Neuronal stem cell (in vitro differentiated cells): ENCODE measurements around the gene GMNN.

Experiments
- DNase-seq: peaks from one replicate; pipeline ENCODE4 v3.0.0-alpha.2; 2013; ENCODE audit warnings: low spot score
- H2AFZ ChIP-seq: one replicate; pipeline ENCODE4 v1.6.1; 2013; ENCODE audit warnings: mild to moderate bottlenecking, low read length, inconsistent platforms
- H2AK5ac ChIP-seq: 2 replicates; pipeline ENCODE4 v1.6.1; 2013; ENCODE audit warnings: low read depth, mild to moderate bottlenecking, inconsistent platforms, low read length, moderate library complexity, mixed read lengths
- H2BK120ac ChIP-seq: 2 replicates; pipeline ENCODE4 v1.6.1; 2013; ENCODE audit warnings: low read depth, mild to moderate bottlenecking, inconsistent platforms, low read length, moderate library complexity, mixed read lengths
- H2BK12ac ChIP-seq: one replicate; pipeline ENCODE4 v1.6.1; 2013; ENCODE audit warnings: low read length, inconsistent platforms
- H2BK15ac ChIP-seq: 2 replicates; pipeline ENCODE4 v1.6.1; 2013; ENCODE audit warnings: mild to moderate bottlenecking, low read length, inconsistent platforms, mixed read lengths
- H2BK5ac ChIP-seq: one replicate; pipeline ENCODE4 v1.6.1; 2013; ENCODE audit warnings: inconsistent platforms, mild to moderate bottlenecking, low read length, moderate library complexity
- H3K14ac ChIP-seq: one replicate; pipeline ENCODE4 v1.6.1; 2013; ENCODE audit warnings: low read length, inconsistent platforms
- H3K18ac ChIP-seq: 2 replicates; pipeline ENCODE4 v1.6.1; 2013; ENCODE audit warnings: low read length, inconsistent platforms
- H3K23ac ChIP-seq: 2 replicates; pipeline ENCODE4 v1.6.1; 2013; ENCODE audit warnings: low read depth, mild to moderate bottlenecking, mixed read lengths, low read length, inconsistent platforms; ENCODE audit not compliant: poor library complexity
- H3K27ac ChIP-seq: replicated peaks from 3 replicates; pipeline ENCODE4 v1.5.1; 2013; ENCODE audit warnings: low read length, inconsistent platforms
- H3K27me3 ChIP-seq, 3 experiments: 2 replicates each; pipeline ENCODE4 v1.6.1; 2013; ENCODE audit warnings: low read length in 3 of 3, mild to moderate bottlenecking in 2 of 3, inconsistent platforms in 1 of 3, low read depth in 1 of 3, mixed read lengths in 1 of 3, moderate library complexity in 1 of 3; ENCODE audit not compliant: control insufficient read depth in 3 of 3, insufficient read depth in 3 of 3
- H3K36me3 ChIP-seq, 2 donors: replicated peaks in 1 of 2; 2 replicates each; pipeline ENCODE4 v1.6.1; 2013; ENCODE audit warnings: low read length in 2 of 2; ENCODE audit not compliant: control insufficient read depth in 2 of 2, insufficient read depth in 2 of 2
- H3K4ac ChIP-seq: 2 replicates; pipeline ENCODE4 v1.6.1; 2013; ENCODE audit warnings: inconsistent platforms, mild to moderate bottlenecking, low read length, moderate library complexity
- H3K4me1 ChIP-seq, 2 donors: 1 replicate in 1 of 2; 2 replicates in 1 of 2; pipeline ENCODE4 v1.6.1; 2013; ENCODE audit warnings: low read length in 2 of 2, low read depth in 1 of 2; ENCODE audit not compliant: control insufficient read depth in 2 of 2, insufficient read depth in 1 of 2
- H3K4me2 ChIP-seq: one replicate; pipeline ENCODE4 v1.6.1; 2013; ENCODE audit warnings: mild to moderate bottlenecking, low read length, inconsistent platforms; ENCODE audit not compliant: insufficient read depth, poor library complexity, severe bottlenecking
- H3K4me3 ChIP-seq, 2 donors: 2 replicates each; pipeline ENCODE4 v1.5.1; 2013; ENCODE audit warnings: low read length in 2 of 2, mild to moderate bottlenecking in 2 of 2, inconsistent platforms in 1 of 2, moderate library complexity in 1 of 2
- H3K79me1 ChIP-seq: one replicate; pipeline ENCODE4 v1.6.1; 2013; ENCODE audit warnings: low read depth, mild to moderate bottlenecking, inconsistent platforms, low read length, moderate library complexity
- H3K9ac ChIP-seq: one replicate; pipeline ENCODE4 v1.6.1; 2013; ENCODE audit warnings: mild to moderate bottlenecking, low read depth, low read length, inconsistent platforms; ENCODE audit not compliant: poor library complexity
- H3K9me3 ChIP-seq, 2 donors: replicated peaks in 1 of 2; 2 replicates each; pipeline versions ENCODE3 to v1.6.1; 2013; ENCODE audit warnings: low read length in 2 of 2, mild to moderate bottlenecking in 2 of 2, inconsistent platforms in 1 of 2, low read depth in 1 of 2, mixed read lengths in 1 of 2, moderate library complexity in 1 of 2; ENCODE audit not compliant: control insufficient read depth in 2 of 2, insufficient read depth in 1 of 2
- H4K8ac ChIP-seq: one replicate; pipeline ENCODE4 v1.6.1; 2013; ENCODE audit warnings: low read depth, mild to moderate bottlenecking, inconsistent platforms, low read length, moderate library complexity
- H4K91ac ChIP-seq: one replicate; pipeline ENCODE4 v1.6.1; 2013; ENCODE audit warnings: low read length, low read depth, mild to moderate bottlenecking, inconsistent platforms; ENCODE audit not compliant: poor library complexity
- WGBS, 2 donors: extraction: QIAGEN DNeasy Blood & Tissue Kit; methylation state at CpG; one replicate each; pipeline ENCODE4 v1.1.7; 2013; ENCODE audit warnings: missing lambda C conversion rate in 2 of 2, mixed read lengths in 1 of 2; ENCODE audit not compliant: insufficient read length in 2 of 2, insufficient replicate concordance in 1 of 2; ENCODE audit errors: extremely low coverage in 2 of 2; 5-methylcytosine and 5-hydroxymethylcytosine counted together

The GMNN gene

DNA sequence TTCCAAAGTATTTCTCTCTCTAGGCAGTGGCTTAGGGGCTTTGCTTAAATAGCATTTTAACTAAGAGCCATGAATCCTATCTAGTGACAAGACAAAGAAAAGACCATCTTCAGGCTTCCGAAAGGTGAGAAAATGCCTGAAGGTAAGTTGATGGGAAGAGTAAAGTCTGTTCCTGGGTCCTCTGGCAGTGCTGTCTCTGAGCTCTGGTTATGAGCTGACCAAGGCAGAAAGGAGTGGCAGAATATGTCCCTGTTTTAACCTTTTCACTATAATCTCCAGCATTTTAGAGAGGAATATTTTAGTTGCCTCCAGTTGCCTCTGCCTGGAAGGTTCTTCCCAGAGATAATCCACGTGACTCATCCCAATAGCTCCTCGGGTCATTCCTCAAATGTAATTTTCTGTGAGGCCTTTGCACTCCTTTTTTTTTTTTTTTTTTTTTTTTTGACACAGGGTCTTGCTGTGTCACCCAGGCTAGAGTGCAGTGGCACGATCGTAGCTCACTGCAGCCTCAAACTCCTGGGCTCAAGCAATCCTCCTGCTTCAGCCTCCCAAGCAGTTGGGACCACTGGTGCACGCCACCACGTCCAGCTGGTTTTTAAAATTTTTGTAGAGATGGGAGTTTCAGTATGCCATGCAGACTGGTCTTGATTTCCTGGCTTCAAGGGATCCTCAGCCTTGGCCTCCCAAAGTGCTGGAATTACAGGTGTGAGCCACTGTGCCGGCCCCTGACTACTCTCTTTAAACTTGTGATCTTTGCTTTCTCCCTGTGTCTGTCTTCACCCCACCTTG lies 27.7 kb downstream of the GMNN start:
- Histone ChIP-seq H2AFZ (no peak overlapping the region), H3K4me1 (peaks cover 0 to 11% of the 10 kb centered on the region in 2 donors), H3K18ac (no peak overlapping the region), H3K79me1 (no peaks in the 10 kb centered on the region), H4K8ac (no peak overlapping the region), H3K9ac (no peak overlapping the region), H3K14ac (no peak overlapping the region), H3K4ac (no peak overlapping the region), H2BK15ac (no peak overlapping the region), H2BK120ac (no peak overlapping the region), H3K23ac (no peak overlapping the region), H2BK12ac (no peak overlapping the region), H4K91ac (no peak overlapping the region), H3K27me3 (no peaks in the 10 kb centered on the region), H3K4me3 (no peak overlapping the region), H2AK5ac (no peak overlapping the region), H3K36me3 (peaks cover 0 to 9% of the 10 kb centered on the region in 2 donors), H2BK5ac (no peak overlapping the region), H3K9me3 (no peaks in the 10 kb centered on the region), H3K4me2 (no peak overlapping the region), H3K27ac (no peak overlapping the region)
- WGBS, 2 donors, result no CpG with 5 or more reads among the region's 8 CpGs
- no peak for DNase-seq

DNA sequence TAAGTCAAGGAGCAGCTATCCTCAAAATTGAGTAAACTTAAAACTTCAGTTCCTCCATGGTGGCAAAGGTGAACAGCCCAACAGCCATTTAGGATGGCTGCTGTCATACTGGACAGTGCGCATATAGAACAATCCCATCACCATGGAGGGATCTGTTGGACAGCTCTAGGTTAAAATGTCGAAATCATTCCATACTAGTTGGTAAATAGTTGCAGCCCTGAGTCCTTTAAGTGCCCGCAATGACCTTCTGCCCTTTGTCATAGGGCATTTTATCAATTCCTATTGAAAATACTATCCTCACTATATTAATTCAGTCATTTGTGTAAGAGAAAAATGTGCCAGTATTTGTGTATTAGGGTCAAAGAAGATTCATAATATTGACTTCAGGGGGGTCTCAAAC lies 32.8 kb downstream of the GMNN start:
- Histone ChIP-seq H3K9me3 (no peaks in the 10 kb centered on the region), H2BK15ac (no peak overlapping the region), H2BK12ac (no peak overlapping the region), H3K4me3 (no peak overlapping the region), H3K27me3 (no peaks in the 10 kb centered on the region), H3K79me1 (no peaks in the 10 kb centered on the region), H3K27ac (no peak overlapping the region), H4K8ac (no peak overlapping the region), H3K14ac (no peak overlapping the region), H4K91ac (no peak overlapping the region), H3K4me2 (no peak overlapping the region), H3K4me1 (no peaks in the 10 kb centered on the region), H2AFZ (no peak overlapping the region), H2BK5ac (no peak overlapping the region), H2AK5ac (no peak overlapping the region), H2BK120ac (no peak overlapping the region), H3K23ac (no peak overlapping the region), H3K18ac (no peak overlapping the region), H3K36me3 (peaks cover 0 to 27% of the 10 kb centered on the region in 2 donors), H3K4ac (no peak overlapping the region), H3K9ac (no peak overlapping the region)
- WGBS, 2 donors, result no CpG with 5 or more reads among the region's 3 CpGs
- no peak for DNase-seq

DNA sequence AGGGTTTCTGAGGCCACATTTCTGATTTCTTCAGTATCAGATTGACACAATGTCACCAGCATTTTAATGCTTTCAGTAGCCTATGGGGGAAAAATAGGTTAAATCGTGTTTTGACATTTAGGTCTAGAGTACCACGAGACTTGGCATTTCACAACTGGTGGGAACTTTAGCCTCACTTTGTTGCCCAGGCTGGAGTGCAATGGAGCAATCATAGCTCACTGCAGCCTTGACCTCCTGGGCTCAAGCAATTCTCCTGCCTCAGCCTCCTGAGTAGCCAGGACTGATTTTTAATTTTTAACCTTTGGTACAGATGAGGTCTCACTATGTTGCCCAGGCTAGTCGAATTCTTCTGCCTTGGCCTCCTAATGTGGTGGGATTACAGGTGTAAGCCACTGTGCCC lies 35.0 kb downstream of the GMNN start:
- no peak overlapping the region for H3K9ac ChIP-seq
- no peak overlapping the region for H3K4me3 ChIP-seq
- H3K27me3 ChIP-seq, result no peaks in the 10 kb centered on the region
- no peak overlapping the region for H3K23ac ChIP-seq
- H3K18ac ChIP-seq, result no peak overlapping the region
- H3K4me1 ChIP-seq, result no peaks in the 10 kb centered on the region
- no peak overlapping the region for H4K8ac ChIP-seq
- H2BK15ac ChIP-seq, result no peak overlapping the region
- H2AK5ac ChIP-seq, result no peak overlapping the region
- no peak overlapping the region for H3K4ac ChIP-seq
- DNase-seq, result no peak
- H4K91ac ChIP-seq, result no peak overlapping the region
- no peak overlapping the region for H2BK120ac ChIP-seq
- H3K9me3 ChIP-seq, result no peaks in the 10 kb centered on the region
- peaks cover 0 to 27% of the 10 kb centered on the region in 2 donors for H3K36me3 ChIP-seq
- no peak overlapping the region for H3K27ac ChIP-seq
- no peak overlapping the region for H3K14ac ChIP-seq
- WGBS, 2 donors, result no CpG with 5 or more reads among the region's 3 CpGs
- H3K79me1 ChIP-seq, result no peaks in the 10 kb centered on the region
- H2BK12ac ChIP-seq, result no peak overlapping the region
- no peak overlapping the region for H2BK5ac ChIP-seq
- no peak overlapping the region for H2AFZ ChIP-seq
- no peak overlapping the region for H3K4me2 ChIP-seq

DNA sequence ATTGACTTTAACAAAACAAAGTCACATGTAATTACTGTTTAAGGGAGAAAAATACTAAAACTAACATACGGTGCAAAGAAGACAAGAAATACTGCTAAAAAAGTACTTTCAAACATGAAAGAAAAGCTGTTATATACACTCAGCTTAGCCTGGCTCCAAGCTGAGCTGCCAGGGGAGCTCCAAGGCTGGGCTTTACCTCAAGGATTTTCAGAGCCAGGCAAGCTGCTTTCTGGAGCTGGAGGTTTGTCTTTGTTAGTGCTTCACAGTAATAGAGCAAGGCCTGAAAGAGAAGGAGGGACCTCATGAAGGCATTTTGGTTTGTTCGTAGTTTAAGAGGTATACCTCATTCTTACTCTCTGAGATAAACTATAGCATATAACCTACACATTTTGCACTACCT lies 43.6 kb downstream of the GMNN start:
- Histone ChIP-seq H3K14ac (no peak overlapping the region), H3K9me3 (no peaks in the 10 kb centered on the region), H2AK5ac (no peak overlapping the region), H3K23ac (no peak overlapping the region), H3K79me1 (no peaks in the 10 kb centered on the region), H3K18ac (no peak overlapping the region), H4K91ac (no peak overlapping the region), H3K27me3 (no peaks in the 10 kb centered on the region), H2BK5ac (no peak overlapping the region), H3K4me1 (no peaks in the 10 kb centered on the region), H2BK15ac (no peak overlapping the region), H3K27ac (no peak overlapping the region), H3K36me3 (peaks cover 0 to 5% of the 10 kb centered on the region in 2 donors), H2BK12ac (no peak overlapping the region), H2BK120ac (no peak overlapping the region), H3K4ac (no peak overlapping the region), H3K4me3 (no peak overlapping the region), H2AFZ (no peak overlapping the region), H4K8ac (no peak overlapping the region), H3K4me2 (no peak overlapping the region), H3K9ac (no peak overlapping the region)
- no CpG with 5 or more reads among the region's 2 CpGs for WGBS, 2 donors
- no peak for DNase-seq
